ENCODE measurements around the gene INTS1.
A peak's percentile ranks its signal among the peaks of the same experiment; 100 is the strongest.

Gene INTS1

DNA sequence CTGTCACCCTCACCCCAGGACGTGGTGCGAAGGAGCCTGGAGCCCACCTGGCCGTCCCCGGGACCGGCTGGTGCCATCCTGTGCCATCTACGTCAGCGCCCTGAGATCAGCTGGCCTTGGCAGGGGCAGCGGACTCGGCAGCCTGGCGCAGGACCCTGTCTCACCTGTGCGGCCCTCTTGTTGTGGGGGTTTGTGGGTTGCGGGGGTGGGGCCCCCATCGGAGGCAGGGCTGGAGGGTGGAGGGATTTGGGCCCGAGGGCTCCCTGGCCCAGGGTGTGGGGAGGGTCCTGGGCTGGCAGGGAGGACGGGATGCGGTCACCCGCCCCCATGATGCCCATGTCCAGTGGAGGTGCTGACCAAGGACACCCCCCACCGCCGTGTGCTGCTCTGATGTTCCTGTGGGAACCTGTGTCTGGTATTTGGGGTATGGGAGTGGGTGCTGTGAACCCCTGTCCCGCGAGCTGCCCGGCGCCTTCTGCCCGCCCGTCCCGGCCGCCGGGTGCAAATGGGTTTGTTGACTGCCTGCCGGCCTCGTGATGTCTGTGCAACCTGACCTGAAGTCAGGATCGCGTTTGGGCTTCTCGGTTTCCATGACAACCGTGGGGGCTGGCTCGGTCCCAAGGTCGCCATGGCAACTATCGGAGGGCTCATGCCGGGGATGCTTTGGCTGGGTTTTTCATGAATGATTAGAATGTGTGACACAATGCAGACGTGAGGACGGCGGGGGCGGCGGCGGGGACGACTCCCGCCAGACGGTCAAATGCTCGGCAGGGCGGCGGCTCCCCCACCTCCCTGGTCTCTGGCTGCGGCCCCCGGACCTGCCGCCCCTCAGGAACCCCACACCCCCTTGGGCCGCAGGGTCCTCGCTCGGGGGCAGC lies 33.6 kb upstream of the INTS1 start:
- TF ChIP-seq SIN3A (IDR thresholded peaks at IDR 0.05; ENCODE audit: borderline replicate concordance, insufficient read depth, low read length) (peak; percentile 88; the same call in 1 of the 2 replicates), FOXP2 (optimal IDR thresholded peaks at IDR 0.05; ENCODE audit: borderline replicate concordance, extremely low read depth, extremely low read length, insufficient read depth) (no peak)

DNA sequence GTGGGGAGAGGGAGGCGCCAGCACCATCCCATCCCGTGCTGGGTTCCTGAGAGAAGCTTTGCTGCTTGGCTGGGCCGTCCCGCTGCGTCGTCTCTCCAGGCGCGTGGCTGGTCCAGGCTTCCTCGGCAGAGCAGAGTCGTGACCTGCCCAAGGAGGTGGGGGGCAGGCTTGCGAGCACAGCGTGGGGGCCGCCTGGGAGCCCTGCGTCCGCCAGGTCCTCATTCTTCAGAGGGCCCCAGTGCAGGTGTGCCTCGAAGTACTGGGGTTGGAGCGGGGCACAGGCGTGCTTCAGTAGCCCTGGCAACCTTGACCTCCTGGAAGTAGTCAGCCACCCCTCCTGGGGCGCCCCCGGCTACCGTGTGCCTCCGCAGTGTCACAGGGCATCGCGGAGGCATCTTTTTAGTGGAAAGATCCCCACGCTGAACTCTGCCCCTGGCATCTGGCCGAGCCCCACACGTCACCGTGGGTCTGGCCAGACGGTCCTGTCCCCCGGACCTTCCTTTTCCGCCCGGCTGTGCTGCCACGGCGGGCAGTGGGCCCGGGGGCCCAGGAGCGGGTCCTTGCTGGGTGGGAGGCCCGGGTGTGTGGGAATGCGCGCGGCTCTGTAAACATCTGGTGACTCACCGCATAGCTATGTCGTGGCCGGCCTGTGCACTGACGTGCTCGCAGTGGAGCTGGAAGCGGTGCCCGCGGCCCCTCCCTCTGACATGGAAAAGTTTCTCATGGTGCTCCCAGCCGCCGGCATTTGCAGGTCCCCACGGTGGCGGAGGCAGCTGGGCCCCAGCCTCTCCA lies 32.8 kb upstream of the INTS1 start:
- TF ChIP-seq SIN3A (IDR thresholded peaks at IDR 0.05; ENCODE audit: borderline replicate concordance, insufficient read depth, low read length) = peak; percentile 86; the same call in 1 of the 2 replicates
- no peak for TF ChIP-seq FOXP2 (optimal IDR thresholded peaks at IDR 0.05; ENCODE audit: borderline replicate concordance, extremely low read depth, extremely low read length, insufficient read depth)
- TF ChIP-seq POLR2AphosphoS5 (IDR thresholded peaks at IDR 0.05; ENCODE audit: low read depth, low read length) = no peak
- TF ChIP-seq TAF1 (IDR thresholded peaks at IDR 0.05; ENCODE audit: borderline replicate concordance, insufficient read depth, low read length) = no peak; the same call in 1 of the 2 replicates
- TF ChIP-seq, protein P1, sequence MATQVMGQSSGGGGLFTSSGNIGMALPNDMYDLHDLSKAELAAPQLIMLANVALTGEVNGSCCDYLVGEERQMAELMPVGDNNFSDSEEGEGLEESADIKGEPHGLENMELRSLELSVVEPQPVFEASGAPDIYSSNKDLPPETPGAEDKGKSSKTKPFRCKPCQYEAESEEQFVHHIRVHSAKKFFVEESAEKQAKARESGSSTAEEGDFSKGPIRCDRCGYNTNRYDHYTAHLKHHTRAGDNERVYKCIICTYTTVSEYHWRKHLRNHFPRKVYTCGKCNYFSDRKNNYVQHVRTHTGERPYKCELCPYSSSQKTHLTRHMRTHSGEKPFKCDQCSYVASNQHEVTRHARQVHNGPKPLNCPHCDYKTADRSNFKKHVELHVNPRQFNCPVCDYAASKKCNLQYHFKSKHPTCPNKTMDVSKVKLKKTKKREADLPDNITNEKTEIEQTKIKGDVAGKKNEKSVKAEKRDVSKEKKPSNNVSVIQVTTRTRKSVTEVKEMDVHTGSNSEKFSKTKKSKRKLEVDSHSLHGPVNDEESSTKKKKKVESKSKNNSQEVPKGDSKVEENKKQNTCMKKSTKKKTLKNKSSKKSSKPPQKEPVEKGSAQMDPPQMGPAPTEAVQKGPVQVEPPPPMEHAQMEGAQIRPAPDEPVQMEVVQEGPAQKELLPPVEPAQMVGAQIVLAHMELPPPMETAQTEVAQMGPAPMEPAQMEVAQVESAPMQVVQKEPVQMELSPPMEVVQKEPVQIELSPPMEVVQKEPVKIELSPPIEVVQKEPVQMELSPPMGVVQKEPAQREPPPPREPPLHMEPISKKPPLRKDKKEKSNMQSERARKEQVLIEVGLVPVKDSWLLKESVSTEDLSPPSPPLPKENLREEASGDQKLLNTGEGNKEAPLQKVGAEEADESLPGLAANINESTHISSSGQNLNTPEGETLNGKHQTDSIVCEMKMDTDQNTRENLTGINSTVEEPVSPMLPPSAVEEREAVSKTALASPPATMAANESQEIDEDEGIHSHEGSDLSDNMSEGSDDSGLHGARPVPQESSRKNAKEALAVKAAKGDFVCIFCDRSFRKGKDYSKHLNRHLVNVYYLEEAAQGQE (IDR thresholded peaks at IDR 0.05; ENCODE audit: insufficient read depth in 1 of 2, low read depth in 2 of 2, low read length in 2 of 2) = no peak

DNA sequence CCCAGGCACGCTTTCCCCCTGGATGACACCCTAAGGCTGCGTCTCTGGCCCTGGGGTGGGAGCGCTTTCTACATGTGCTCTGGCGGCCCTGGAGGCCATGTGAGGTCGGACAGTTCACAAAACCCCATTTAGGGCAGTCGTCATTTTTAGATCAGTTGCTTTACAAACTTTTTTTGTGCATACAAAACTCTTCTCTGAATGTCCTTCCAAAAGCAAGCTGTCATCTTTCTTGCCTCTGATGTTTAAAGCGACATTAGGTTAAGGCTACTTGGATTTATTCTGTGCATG lies 32.2 kb upstream of the INTS1 start:
- TF ChIP-seq POLR2AphosphoS5 (IDR thresholded peaks at IDR 0.05; ENCODE audit: low read depth, low read length) = no peak
- TF ChIP-seq, protein P1 (IDR thresholded peaks at IDR 0.05; ENCODE audit: insufficient read depth in 1 of 2, low read depth in 2 of 2, low read length in 2 of 2) = no peak
- TF ChIP-seq TAF1 (IDR thresholded peaks at IDR 0.05; ENCODE audit: borderline replicate concordance, insufficient read depth, low read length) = no peak
- TF ChIP-seq FOXP2 (optimal IDR thresholded peaks at IDR 0.05; ENCODE audit: borderline replicate concordance, extremely low read depth, extremely low read length, insufficient read depth) = no peak
- no peak for TF ChIP-seq SIN3A (IDR thresholded peaks at IDR 0.05; ENCODE audit: borderline replicate concordance, insufficient read depth, low read length)

DNA sequence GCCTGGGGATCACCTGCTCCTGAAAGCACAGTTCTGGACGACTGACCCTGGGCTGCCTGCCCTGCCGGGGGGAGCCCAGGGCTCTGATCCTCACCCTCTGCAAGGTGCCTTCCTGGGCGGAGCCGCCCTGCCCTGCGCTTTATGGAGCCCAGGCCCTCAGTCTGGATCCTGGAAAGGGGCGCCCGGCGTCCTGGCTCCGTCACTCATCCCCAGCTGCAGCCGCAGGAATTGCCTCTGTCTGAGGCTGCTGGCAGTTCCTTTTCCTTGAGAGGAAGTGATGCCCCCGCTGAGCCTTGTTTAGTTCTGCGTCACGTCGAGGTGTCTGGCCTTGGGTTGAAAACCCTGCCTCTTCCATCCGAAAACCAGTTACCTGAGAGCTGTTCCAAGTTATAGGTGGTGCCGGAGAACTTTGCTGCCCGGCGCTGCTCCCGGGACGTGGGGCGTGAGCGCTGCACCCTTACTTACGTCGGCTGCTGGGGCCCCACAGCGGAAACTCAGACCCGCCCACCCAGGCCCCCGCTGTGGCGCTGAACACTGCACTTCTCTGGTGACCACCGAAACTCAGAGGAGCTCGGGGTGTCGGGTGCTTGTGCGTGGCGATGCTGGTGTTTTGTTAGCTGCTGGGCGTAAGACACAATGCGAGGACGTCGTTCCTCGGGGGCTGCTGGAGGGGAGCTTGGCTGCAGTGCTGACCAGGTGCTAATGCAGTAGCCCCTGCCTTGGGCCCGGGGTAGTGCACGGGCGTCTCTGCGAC lies 31.7 kb upstream of the INTS1 start:
- no peak for TF ChIP-seq SIN3A (IDR thresholded peaks at IDR 0.05; ENCODE audit: borderline replicate concordance, insufficient read depth, low read length)
- no peak for TF ChIP-seq FOXP2 (optimal IDR thresholded peaks at IDR 0.05; ENCODE audit: borderline replicate concordance, extremely low read depth, extremely low read length, insufficient read depth)
- no peak for TF ChIP-seq TAF1 (IDR thresholded peaks at IDR 0.05; ENCODE audit: borderline replicate concordance, insufficient read depth, low read length)
- TF ChIP-seq, protein P1 (IDR thresholded peaks at IDR 0.05; ENCODE audit: insufficient read depth in 1 of 2, low read depth in 2 of 2, low read length in 2 of 2) = no peak
- TF ChIP-seq POLR2AphosphoS5 (IDR thresholded peaks at IDR 0.05; ENCODE audit: low read depth, low read length) = no peak

- TF ChIP-seq POLR2AphosphoS5 (IDR thresholded peaks at IDR 0.05; ENCODE audit: low read depth, low read length) (no peak), FOXP2 (optimal IDR thresholded peaks at IDR 0.05; ENCODE audit: borderline replicate concordance, extremely low read depth, extremely low read length, insufficient read depth) (no peak), TAF1 (IDR thresholded peaks at IDR 0.05; ENCODE audit: borderline replicate concordance, insufficient read depth, low read length) (no peak), SIN3A (IDR thresholded peaks at IDR 0.05; ENCODE audit: borderline replicate concordance, insufficient read depth, low read length) (no peak)
- TF ChIP-seq, protein P1 (IDR thresholded peaks at IDR 0.05; ENCODE audit: insufficient read depth in 1 of 2, low read depth in 2 of 2, low read length in 2 of 2) = no peak
These were observed 30.9 kb upstream of the INTS1 start for GRCh38 chr7:1535100-1535458.

All from PFSK-1 (cell line).